OCI-LY1 (cell line): Measurements from ENCODE around the gene ZNF862.
"Not testable (repeated sequence)": the region's sequence is repeated elsewhere in the genome, so short reads cannot be mapped to it uniquely, and the experiment has no call there.

Source experiments
- H2AFZ ChIP-seq: fragments of 200-600 bp; sonication (generic), shearing (Covaris generic); 2 replicates; pipeline ENCODE4 v1.6.0; 2014; ENCODE audit warnings: antibody characterized with exemption, mild to moderate bottlenecking, low read length
- H3F3A ChIP-seq: fragments of 200-600 bp; sonication (generic), shearing (Covaris generic); 2 replicates; pipeline ENCODE4 v1.6.0; 2014; ENCODE audit warnings: mild to moderate bottlenecking, antibody characterized with exemption, low read length, moderate library complexity; ENCODE audit not compliant: insufficient read depth
- H3K27ac ChIP-seq: fragments of 200-600 bp; sonication (generic); 2 replicates; pipeline ENCODE4 v1.5.1; 2014; ENCODE audit warnings: low read length, mixed run types, mild to moderate bottlenecking, low read depth; ENCODE audit not compliant: poor library complexity, severe bottlenecking
- H3K27me3 ChIP-seq: fragments of 200-600 bp; sonication (generic); 2 replicates; pipeline ENCODE4 v1.6.0; 2014; ENCODE audit warnings: antibody characterized with exemption, mild to moderate bottlenecking, low read length, moderate library complexity; ENCODE audit not compliant: insufficient read depth
- H3K36me3 ChIP-seq: fragments of 200-600 bp; sonication (generic); 2 replicates; pipeline ENCODE4 v1.6.1; 2014; ENCODE audit warnings: mild to moderate bottlenecking, antibody characterized with exemption, low read length, moderate library complexity, mixed read lengths; ENCODE audit not compliant: insufficient read depth
- H3K4me1 ChIP-seq: fragments of 200-600 bp; sonication (generic); 2 replicates; pipeline ENCODE4 v1.5.1; 2014; ENCODE audit warnings: mild to moderate bottlenecking, low read length, moderate library complexity; ENCODE audit not compliant: insufficient read depth, severe bottlenecking
- H3K4me2 ChIP-seq: fragments of 200-600 bp; sonication (generic), shearing (Covaris generic); 2 replicates; pipeline ENCODE4 v1.6.1; 2014; ENCODE audit warnings: low read length
- H3K4me3 ChIP-seq: fragments of 200-600 bp; sonication (generic); 2 replicates; pipeline ENCODE4 v1.5.1; 2014; ENCODE audit warnings: low read length, low read depth, mild to moderate bottlenecking, mixed read lengths; ENCODE audit not compliant: poor library complexity, severe bottlenecking
- H3K79me2 ChIP-seq: fragments of 200-600 bp; shearing (Covaris generic); 2 replicates; pipeline ENCODE4 v1.6.1; 2016; ENCODE audit warnings: mixed run types, low read length, mixed read lengths; ENCODE audit not compliant: insufficient read depth
- H3K9ac ChIP-seq: fragments of 200-600 bp; sonication (generic), shearing (Covaris generic); 2 replicates; pipeline ENCODE4 v1.6.1; 2014; ENCODE audit warnings: mild to moderate bottlenecking, low read length, mixed read lengths
- H3K9me2 ChIP-seq: fragments of 200-600 bp; sonication (generic), shearing (Covaris generic); 2 replicates; pipeline ENCODE4 v1.6.1; 2014; ENCODE audit warnings: low read depth, mild to moderate bottlenecking, low read length, mixed read lengths
- H3K9me3 ChIP-seq: fragments of 200-600 bp; shearing (Covaris generic); 2 replicates; pipeline ENCODE4 v1.6.1; 2014; ENCODE audit warnings: low read length, mixed read lengths
- H4K20me1 ChIP-seq: fragments of 200-600 bp; sonication (generic), shearing (Covaris generic); 2 replicates; pipeline ENCODE4 v1.6.0; 2016; ENCODE audit warnings: mild to moderate bottlenecking, low read length; ENCODE audit not compliant: insufficient read depth
- EZH2 ChIP-seq: fragments of 200-600 bp; sonication (generic), shearing (Covaris generic); IDR thresholded peaks from 2 replicates; pipeline ENCODE4 v1.8.0; 2017; ENCODE audit warnings: borderline replicate concordance, mixed run types, mild to moderate bottlenecking, antibody characterized with exemption, low read length, moderate library complexity, mixed read lengths
- TF ChIP-seq, protein P1 (sequence below): fragments of 200-600 bp; sonication (generic), shearing (Covaris generic); IDR thresholded peaks from 2 replicates; pipeline ENCODE4 v1.5.1; 2017; ENCODE audit warnings: mild to moderate bottlenecking, antibody characterized with exemption, low read length, moderate library complexity, mixed read lengths

Gene ZNF862

DNA sequence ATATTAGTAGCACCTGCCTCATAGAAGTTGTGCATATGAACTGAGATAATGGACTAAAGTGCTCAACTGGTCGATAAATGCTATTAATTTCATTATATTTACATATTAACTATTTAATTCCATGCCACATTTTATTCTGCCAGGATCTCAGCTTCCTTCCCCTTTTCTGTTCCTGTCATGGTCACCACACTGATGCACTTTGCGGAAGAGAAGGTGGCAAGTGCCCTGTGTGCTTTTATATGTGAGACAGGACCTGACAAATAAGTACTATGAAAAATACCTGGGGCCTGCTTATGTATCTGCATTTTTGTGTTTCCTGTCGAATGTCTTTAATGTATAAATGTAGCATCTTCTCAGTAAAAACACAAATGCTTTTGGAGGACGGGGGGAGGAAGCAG is 47.8 kb downstream of the ZNF862 start:
- Histone ChIP-seq H3K9me3 (no peaks in the 10 kb centered on the region), H4K20me1 (no peaks in the 10 kb centered on the region), H3K9ac (no peak overlapping the region), H3K79me2 (no peaks in the 10 kb centered on the region), H3K4me1 (no peaks in the 10 kb centered on the region), H2AFZ (no peak overlapping the region), H3K36me3 (no peaks in the 10 kb centered on the region), H3K27me3 (peaks cover 3% of the 10 kb centered on the region; the same call in 1 of the 2 replicates), H3K27ac (no peak overlapping the region), H3K4me3 (no peak overlapping the region), H3K9me2 (no peaks in the 10 kb centered on the region), H3K4me2 (no peak overlapping the region), H3F3A (no peaks in the 10 kb centered on the region)
- TF ChIP-seq, protein P1, sequence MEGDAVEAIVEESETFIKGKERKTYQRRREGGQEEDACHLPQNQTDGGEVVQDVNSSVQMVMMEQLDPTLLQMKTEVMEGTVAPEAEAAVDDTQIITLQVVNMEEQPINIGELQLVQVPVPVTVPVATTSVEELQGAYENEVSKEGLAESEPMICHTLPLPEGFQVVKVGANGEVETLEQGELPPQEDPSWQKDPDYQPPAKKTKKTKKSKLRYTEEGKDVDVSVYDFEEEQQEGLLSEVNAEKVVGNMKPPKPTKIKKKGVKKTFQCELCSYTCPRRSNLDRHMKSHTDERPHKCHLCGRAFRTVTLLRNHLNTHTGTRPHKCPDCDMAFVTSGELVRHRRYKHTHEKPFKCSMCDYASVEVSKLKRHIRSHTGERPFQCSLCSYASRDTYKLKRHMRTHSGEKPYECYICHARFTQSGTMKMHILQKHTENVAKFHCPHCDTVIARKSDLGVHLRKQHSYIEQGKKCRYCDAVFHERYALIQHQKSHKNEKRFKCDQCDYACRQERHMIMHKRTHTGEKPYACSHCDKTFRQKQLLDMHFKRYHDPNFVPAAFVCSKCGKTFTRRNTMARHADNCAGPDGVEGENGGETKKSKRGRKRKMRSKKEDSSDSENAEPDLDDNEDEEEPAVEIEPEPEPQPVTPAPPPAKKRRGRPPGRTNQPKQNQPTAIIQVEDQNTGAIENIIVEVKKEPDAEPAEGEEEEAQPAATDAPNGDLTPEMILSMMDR: no peak
- no peak for TF ChIP-seq EZH2

DNA sequence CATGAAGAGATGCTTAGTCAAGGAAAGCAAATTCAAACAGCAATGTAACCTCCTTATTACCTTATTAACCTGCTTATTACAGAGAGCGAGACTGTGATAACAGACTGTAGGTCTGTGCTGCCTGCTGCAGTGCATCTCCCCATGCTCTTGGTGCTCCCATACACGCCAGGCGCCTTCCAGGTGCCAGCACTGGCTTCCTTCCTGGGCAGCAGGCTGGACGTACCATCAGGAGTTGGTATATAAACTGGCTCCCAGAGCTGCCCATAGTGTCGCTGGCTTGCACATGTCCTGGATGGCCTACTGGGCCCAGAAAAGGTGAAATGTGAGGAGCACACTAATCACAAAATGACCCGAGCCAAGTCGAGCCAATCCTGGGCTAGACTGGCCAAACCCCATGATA is 49.1 kb downstream of the ZNF862 start:
- Histone ChIP-seq H3K27ac (no peak overlapping the region), H4K20me1 (no peaks in the 10 kb centered on the region), H3K9me2 (no peaks in the 10 kb centered on the region), H3K36me3 (no peaks in the 10 kb centered on the region), H3F3A (no peaks in the 10 kb centered on the region), H3K9me3 (no peaks in the 10 kb centered on the region), H3K27me3 (peaks cover 3% of the 10 kb centered on the region; the same call in 1 of the 2 replicates), H3K4me3 (no peak overlapping the region), H3K79me2 (no peaks in the 10 kb centered on the region), H3K4me1 (no peaks in the 10 kb centered on the region), H2AFZ (no peak overlapping the region), H3K9ac (no peak overlapping the region), H3K4me2 (no peak overlapping the region)
- TF ChIP-seq, protein P1: no peak
- TF ChIP-seq EZH2: no peak

- not testable (repeated sequence) for H3K27me3 ChIP-seq, H3K36me3 ChIP-seq, H3K9me3 ChIP-seq, H3K9me2 ChIP-seq, H3K4me2 ChIP-seq, H2AFZ ChIP-seq, H4K20me1 ChIP-seq, H3K9ac ChIP-seq, H3K79me2 ChIP-seq, H3K4me1 ChIP-seq, H3K27ac ChIP-seq, H3F3A ChIP-seq, H3K4me3 ChIP-seq
Measured at GRCh38 chr7:149890715-149891114, 52.5 kb downstream of the ZNF862 start.

DNA sequence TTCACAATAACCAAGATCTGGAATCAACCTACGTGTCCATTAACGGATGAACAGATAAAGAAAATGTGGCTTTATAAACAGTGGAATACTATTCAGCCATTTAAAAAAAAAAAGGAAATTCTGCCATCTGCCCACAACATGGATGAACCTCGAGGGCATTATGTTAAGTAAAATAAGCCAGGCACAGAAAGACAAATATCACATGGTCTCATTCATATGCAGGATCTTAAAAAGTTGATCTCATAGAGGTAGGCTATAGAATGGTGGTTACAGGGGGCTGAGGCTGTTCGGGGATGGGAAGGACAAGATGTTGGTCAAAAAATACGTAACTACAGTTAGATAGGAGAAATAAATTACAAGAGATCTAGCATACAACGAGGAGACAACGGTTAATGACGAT is 56.8 kb downstream of the ZNF862 start:
- H4K20me1 ChIP-seq, H2AFZ ChIP-seq, H3K27ac ChIP-seq, H3K9me3 ChIP-seq, H3K4me1 ChIP-seq, H3K4me3 ChIP-seq, H3K9ac ChIP-seq, H3F3A ChIP-seq, H3K79me2 ChIP-seq, H3K4me2 ChIP-seq, H3K36me3 ChIP-seq, H3K27me3 ChIP-seq, H3K9me2 ChIP-seq: not testable (repeated sequence)

- not testable (repeated sequence) for H2AFZ ChIP-seq, H3K27ac ChIP-seq, H3K4me1 ChIP-seq, H3K4me3 ChIP-seq, H4K20me1 ChIP-seq, H3K9ac ChIP-seq, H3K79me2 ChIP-seq, H3K9me3 ChIP-seq, H3K27me3 ChIP-seq, H3K9me2 ChIP-seq, H3K4me2 ChIP-seq, H3K36me3 ChIP-seq, H3F3A ChIP-seq
Measured at GRCh38 chr7:149907776-149908376, 69.7 kb downstream of the ZNF862 start.

DNA sequence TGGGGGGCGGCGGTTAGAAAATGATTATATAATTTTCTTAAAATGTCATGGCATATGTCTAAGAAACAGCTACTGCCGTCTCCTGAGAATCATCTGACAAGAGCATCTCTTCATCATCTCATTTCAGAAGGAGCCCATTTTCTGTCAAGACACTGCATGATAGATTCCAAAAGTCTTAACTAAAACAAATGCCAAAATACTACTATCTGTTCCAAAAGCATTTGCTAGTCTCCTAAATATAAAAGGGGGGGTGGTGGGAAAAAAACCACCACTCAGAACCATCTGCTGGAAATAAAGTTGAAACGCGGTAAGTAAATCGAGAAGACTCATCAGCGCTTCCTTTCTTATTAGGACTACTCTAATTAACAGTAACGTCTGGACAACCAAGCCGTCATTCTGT is 72.0 kb downstream of the ZNF862 start:
- H3K9ac ChIP-seq, H3K4me2 ChIP-seq, H3K4me1 ChIP-seq: not testable (repeated sequence)

More for the DNA sequence above, 72.0 kb downstream of the ZNF862 start:
- H3K79me2 ChIP-seq, H3K9me2 ChIP-seq, H2AFZ ChIP-seq, H3K36me3 ChIP-seq, H3F3A ChIP-seq, H4K20me1 ChIP-seq, H3K27me3 ChIP-seq, H3K4me3 ChIP-seq, H3K9me3 ChIP-seq, H3K27ac ChIP-seq: not testable (repeated sequence)
